Activated T-helper 17 cell treated with anti-CD3 and anti-CD28 coated beads, Interleukin-2, amount 50 U/mL, for 72 hours (primary cell): Measurements from ENCODE around the gene GPR132. TPM values are rescaled to one million over a fixed set of nuclear protein-coding genes. Genes with fewer than 3 reads are reported as not detected.

Source experiments
- ATAC-seq: fragments of 150-1000 bp; cut with Tn5 transposase; replicated peaks from 2 replicates; pipeline ENCODE4 v1.10.0; 2021; ENCODE audit warnings: mild to moderate bottlenecking, moderate library complexity
- H3K27ac Mint-ChIP-seq: one replicate; pipeline ENCODE4 v1.8.0; 2022; ENCODE audit warnings: mixed read lengths
- H3K27me3 Mint-ChIP-seq: one replicate; pipeline ENCODE4 v1.8.0; 2022; ENCODE audit warnings: mixed read lengths
- H3K36me3 Mint-ChIP-seq: one replicate; pipeline ENCODE4 v1.8.0; 2022; ENCODE audit warnings: low read depth, mild to moderate bottlenecking, mixed read lengths
- H3K4me1 Mint-ChIP-seq: one replicate; pipeline ENCODE4 v1.8.0; 2022; ENCODE audit warnings: mixed read lengths
- H3K4me3 Mint-ChIP-seq: one replicate; pipeline ENCODE4 v1.8.0; 2022; ENCODE audit warnings: mild to moderate bottlenecking, mixed read lengths
- H3K9me3 Mint-ChIP-seq: one replicate; pipeline ENCODE4 v1.8.0; 2022; ENCODE audit warnings: mixed read lengths
- total RNA-seq, 2 donors: library from RNA; stranded (reverse); gene quantifications; one replicate each; pipeline ENCODE4 v1.2.3, GENCODE V29; 2022

The GPR132 gene
- total RNA-seq, 2 donors from 2014 or later: 46.5 to 49.5 TPM

DNA sequence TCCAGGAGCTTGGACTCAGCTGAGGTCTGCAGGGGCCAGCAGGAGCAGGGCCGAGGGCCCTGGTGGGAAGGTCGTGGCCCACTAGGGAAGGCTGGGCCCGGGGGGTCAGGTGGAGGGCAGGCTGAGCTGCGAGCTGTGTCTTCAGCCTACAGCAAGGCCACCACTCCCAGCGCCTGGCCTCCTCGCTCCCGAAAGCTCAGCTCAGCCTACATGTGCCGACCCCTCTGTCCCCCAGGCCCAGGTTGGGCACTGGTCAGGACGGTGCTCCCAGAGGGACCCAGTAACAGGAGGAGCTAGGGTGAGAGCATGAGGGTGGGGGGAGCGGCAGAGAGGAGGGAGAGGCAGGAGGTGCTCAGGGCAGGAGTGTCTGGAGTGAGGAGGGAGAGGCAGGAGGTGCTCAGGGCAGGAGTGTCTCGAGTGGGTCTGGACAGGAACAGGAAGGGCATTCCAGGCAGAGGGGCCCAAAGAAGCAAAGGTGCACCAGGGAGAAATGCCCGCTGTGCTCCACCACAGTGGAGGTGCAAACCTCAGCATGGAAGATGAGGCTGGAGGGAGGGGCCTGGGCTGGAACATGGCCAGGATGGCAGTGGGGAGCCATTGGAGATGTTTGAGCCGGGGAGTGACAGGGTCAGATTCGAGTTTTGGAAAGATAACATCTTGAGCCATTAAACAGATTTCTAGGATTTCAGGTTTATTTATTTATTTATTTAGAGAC, 29.1 kb upstream of the GPR132 start:
- Mint-ChIP-seq H3K27ac (no peak overlapping the region), H3K36me3 (no peaks in the 10 kb centered on the region), H3K4me1 (peaks cover 14% of the 10 kb centered on the region), H3K4me3 (peak overlapping the region; percentile 69), H3K9me3 (no peaks in the 10 kb centered on the region), H3K27me3 (no peaks in the 10 kb centered on the region)
- ATAC-seq: no peak

DNA sequence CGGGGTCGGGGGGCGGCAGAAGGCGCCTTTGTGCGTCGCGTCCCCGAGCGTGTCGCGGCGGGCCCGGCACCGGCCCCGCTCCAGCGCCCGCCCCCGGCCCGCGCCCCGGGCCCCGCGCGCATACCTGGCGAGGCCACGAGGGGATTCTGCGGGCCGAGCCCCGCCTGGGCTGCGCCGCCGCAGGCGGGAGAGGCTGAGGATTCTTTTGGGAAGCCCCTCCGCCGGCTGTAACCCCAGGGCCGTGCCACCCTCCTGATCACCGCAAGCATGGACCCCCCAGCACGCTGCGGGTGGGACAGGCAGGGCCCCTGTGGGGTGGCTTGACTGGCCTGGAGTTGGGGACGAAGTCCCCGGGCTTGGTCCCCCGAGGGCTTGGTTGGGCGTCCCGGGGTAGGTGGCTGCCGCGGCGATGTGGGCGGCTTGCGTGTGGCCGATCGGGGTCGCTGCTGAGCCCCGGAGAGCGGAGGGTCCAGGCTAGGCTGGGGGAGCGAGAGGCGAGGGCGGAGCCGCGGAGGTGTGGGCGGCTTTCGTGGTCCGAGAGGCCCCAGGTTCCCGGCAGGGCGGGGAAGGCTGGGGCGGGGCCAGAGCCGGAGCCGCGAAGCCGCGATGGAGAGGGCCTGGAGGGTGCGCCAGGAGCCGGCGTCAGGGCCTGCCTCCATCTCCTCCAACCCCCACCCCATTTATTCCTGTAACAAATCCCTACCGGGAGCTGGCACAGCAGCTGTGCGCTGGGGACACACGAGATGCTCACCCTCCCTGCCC, 28.4 kb upstream of the GPR132 start:
- Mint-ChIP-seq H3K27ac (no peak overlapping the region), H3K27me3 (no peaks in the 10 kb centered on the region), H3K4me1 (peaks cover 14% of the 10 kb centered on the region), H3K4me3 (peak overlapping the region; percentile 69), H3K9me3 (no peaks in the 10 kb centered on the region), H3K36me3 (no peaks in the 10 kb centered on the region)
- ATAC-seq: peak; percentile 77

DNA sequence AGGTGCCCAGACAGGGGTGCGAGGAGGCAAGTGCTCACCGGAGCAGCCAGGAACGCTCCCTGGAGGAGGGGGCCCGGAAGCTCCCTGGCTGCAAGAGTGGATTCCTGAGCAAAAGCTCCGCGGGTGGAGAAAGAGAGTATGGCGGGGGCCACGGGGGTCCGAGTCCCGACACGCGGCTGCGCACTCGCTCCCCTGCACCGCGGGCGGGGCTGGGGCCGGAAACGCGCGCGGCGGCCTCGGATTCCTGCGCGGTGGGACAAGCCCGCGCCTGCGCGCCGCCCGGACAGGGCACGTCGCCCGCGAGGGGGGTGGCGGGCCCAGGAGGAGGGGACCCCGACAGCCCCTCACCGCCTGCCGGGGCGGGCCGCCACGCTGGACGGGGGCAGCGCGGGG, 27.8 kb upstream of the GPR132 start:
- H3K4me1 Mint-ChIP-seq: peaks cover 14% of the 10 kb centered on the region
- no peak overlapping the region for H3K27ac Mint-ChIP-seq
- H3K36me3 Mint-ChIP-seq: no peaks in the 10 kb centered on the region
- no peaks in the 10 kb centered on the region for H3K27me3 Mint-ChIP-seq
- peak overlapping the region; percentile 71 for H3K4me3 Mint-ChIP-seq
- no peaks in the 10 kb centered on the region for H3K9me3 Mint-ChIP-seq
- ATAC-seq: peak; percentile 50

DNA sequence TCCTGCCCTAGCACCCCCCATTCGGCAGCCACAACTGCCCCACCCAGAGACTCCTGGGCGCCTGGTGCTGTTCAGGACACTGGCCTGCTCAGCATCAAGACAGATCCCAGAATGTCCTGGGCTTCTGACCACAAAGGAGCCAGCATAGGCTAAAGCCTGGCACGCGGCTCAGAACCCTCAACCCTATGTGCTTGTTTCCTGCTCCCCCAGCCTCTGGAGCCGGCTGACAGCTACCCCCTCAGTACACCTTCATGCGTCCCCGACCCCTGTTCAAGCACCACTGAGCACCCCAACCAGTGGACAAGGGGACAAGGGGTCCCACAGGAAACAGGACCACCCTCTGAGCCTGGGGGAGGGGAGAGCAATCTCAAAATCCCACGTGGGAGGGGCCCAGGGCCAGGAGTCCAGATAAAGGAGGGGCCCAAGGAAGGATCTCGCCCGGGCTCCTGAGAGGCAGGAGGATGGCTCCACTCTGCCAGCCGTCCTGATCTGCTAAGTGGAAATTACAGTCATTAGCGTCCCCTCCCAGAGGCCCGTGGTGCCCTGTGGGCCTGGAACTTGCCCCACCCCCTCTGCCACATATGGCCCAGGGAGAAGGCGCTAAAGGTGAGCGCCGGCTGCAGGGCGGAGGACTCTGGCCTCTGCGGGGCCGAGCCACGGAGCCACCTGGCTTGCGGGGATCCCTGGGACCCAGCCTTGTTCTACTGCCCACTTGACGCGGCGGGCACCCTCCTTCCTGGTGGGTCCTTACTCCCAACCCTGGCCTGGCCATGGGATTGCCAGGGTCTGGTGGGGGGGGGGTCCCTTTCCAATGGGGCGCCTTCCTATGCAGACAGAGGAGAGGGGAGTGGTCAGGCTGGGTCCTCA, 27.2 kb upstream of the GPR132 start:
- H3K4me3 Mint-ChIP-seq: peak overlapping the region; percentile 71
- ATAC-seq: no peak
- peaks cover 14% of the 10 kb centered on the region for H3K4me1 Mint-ChIP-seq
- no peaks in the 10 kb centered on the region for H3K9me3 Mint-ChIP-seq
- no peaks in the 10 kb centered on the region for H3K27me3 Mint-ChIP-seq
- H3K27ac Mint-ChIP-seq: no peak overlapping the region
- H3K36me3 Mint-ChIP-seq: no peaks in the 10 kb centered on the region

DNA sequence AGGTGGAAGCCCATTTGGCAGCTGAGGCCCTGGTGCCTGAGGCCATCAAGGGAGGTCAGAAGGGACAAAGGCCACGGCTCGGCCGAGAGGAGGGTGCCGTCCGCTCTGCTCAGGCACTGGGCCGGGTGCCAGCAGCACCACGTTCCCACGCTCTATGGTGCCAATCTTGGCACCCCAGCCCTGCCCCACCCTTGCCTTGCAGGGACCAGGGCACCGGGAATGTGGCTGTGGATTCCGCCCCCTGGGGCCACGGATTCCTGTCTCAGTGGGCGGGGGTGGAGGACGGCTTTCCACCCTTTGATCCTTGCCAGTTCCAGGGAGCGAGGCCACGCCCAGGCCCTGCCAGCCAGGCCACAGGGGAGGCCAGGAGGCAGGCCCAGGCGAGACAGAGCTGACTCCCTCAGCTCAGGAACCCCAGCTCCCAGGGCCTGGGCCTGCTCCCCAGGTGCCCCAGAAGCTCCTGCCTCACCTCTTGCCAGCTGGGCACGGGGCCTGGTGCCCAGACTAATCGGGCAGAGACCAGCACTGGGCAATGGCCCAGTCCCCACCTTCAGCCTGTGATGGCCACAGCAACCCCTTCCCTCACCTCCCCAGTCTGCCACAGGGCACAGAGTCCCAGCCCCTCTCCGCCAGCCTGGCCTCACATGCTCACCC, 26.4 kb upstream of the GPR132 start:
- Mint-ChIP-seq H3K36me3 (no peaks in the 10 kb centered on the region), H3K4me3 (peak overlapping the region; percentile 71), H3K4me1 (peaks cover 11% of the 10 kb centered on the region), H3K27me3 (no peaks in the 10 kb centered on the region), H3K27ac (no peak overlapping the region), H3K9me3 (no peaks in the 10 kb centered on the region)
- no peak for ATAC-seq

DNA sequence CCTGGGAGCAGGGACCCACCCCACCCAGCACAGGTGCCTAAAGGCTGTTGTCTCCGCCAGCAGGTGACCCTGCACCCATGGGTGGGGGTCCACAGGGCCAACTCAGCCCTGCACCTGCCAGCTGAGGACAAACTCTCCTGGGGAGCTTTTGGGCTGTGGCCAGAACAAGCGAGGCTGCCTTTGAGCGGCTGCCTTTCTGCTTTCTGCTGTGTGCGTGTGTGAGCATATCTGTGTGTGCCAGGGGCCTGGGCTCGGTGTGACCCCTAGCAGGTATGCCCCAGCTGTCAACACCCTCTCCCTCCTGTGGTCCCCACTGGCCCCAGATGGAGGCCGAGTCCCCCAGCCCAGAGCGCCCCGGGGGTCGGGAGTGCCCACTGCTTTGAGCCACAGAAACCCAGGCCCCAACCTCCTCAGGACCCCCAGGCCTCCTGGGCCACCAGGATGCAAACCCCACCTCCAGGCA, 25.9 kb upstream of the GPR132 start:
- Mint-ChIP-seq H3K4me1 (peaks cover 9% of the 10 kb centered on the region), H3K4me3 (no peak overlapping the region), H3K36me3 (no peaks in the 10 kb centered on the region), H3K27me3 (no peaks in the 10 kb centered on the region), H3K27ac (no peak overlapping the region), H3K9me3 (no peaks in the 10 kb centered on the region)
- no peak for ATAC-seq

DNA sequence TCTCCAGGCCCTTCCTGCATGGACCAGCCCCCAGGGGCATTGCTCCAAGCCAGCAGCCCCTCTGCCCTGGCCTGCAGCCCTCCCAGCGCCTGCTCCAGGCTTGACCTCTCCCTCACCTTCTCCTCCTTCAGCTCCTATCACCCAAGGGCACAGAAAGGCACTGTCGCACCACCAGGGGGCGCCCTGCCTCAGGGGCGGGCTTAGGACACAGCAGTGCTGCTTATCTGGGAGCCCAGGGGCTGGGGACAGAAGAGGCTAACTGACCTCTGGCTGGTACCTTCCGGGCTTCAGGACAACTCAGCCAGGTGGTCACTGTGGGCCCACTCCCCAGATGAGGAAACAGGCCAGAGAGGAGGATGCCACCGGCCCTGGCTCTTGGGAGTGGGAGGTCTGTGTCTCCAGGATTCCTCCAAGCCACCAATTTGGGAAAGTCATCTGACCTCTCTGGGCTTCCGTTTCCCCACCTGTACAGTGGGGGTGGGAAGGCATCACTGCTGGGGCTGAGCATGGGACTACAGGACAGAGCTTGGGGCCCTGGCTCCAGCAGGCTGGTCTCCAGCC, 25.3 kb upstream of the GPR132 start:
- ATAC-seq: peak; percentile 54
- Mint-ChIP-seq H3K27me3 (no peaks in the 10 kb centered on the region), H3K4me1 (peaks cover 9% of the 10 kb centered on the region), H3K27ac (no peak overlapping the region), H3K4me3 (no peak overlapping the region), H3K9me3 (no peaks in the 10 kb centered on the region), H3K36me3 (no peaks in the 10 kb centered on the region)

DNA sequence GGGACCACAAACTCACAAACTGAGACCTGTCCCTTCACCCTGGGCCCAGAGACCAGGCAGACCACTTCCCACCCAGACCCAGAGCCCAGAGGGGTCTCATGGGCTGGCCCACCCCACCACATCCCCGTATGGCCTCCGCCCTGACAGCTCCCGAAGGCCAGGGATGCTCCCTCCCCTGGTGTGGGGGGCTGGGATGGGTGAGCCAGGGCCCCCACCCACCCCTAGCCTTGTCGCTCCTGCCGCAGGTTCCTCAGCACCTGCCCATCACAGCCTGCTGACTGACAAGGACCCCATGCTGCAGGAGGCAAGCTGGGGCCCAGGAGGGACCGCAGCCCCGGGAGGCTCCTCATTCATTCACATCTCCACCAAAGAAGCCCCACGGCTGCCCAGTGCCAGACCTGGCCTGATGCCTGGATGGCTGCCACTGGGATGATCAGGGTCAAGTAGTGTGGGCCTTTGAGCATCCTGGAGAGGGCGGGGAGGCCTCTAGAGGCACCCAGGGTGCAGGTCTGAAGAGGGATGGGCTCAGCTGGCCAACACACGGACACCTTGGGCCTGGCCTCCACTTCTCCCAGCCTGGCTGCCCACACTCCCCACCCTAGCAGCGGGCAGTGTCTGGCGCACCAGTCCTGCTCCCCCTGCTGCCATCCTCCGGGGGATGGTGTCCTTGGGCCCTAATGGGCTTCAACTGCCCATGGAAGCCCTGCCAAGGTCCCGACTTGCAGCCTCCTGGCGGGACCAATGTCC, 24.7 kb upstream of the GPR132 start:
- Mint-ChIP-seq H3K27ac (no peak overlapping the region), H3K36me3 (no peaks in the 10 kb centered on the region), H3K9me3 (no peaks in the 10 kb centered on the region), H3K27me3 (no peaks in the 10 kb centered on the region), H3K4me1 (peaks cover 9% of the 10 kb centered on the region), H3K4me3 (no peak overlapping the region)
- no peak for ATAC-seq

DNA sequence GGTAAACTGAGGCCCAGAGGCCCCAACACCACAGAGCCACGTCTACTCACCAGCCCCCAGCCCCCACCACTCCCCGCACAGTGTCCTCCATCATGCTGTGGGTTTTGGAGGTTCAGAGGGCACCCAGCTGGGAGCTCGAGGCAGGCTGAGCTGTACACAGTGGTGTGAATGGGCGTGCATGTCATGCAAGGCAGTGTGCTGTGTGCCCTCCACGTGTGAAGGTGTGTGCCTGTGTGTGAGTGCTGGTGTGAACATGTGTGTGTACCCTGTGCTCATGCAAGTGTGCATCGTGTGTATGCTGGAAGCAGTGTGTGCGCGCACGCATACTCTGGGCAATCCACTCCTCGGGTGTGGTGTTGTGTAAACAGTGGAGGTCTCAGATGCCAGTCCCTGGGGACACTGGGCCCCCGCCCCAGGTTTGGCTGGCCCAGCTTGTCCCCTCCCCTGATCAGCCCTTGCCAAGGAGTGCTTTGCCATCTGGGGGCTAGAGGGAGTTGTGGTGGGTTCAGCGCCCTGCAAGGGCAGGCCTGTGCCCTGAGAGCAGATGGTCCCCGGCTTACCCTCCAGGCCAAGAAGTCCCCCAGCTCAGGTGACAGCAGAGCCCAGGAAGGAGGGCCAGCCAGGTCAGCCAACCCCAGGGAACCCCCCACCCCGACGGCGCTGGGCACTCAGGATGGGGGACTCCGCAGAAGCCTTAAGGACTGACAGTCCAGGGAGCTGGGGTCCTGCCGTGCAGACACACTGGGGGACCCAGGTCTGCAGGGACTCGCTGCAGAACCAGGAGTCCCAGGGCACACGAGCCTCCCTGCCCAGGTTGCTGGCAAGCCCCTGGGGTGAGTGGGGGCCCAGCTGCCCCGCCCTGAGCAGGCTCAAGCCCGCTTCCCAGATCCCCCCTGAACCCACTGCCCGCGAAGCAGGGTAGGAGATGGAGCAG, 23.8 kb upstream of the GPR132 start:
- Mint-ChIP-seq H3K36me3 (no peaks in the 10 kb centered on the region), H3K4me3 (peak overlapping the region; percentile 46), H3K4me1 (peaks cover 5% of the 10 kb centered on the region), H3K27ac (no peak overlapping the region), H3K9me3 (no peaks in the 10 kb centered on the region), H3K27me3 (no peaks in the 10 kb centered on the region)
- ATAC-seq: no peak

DNA sequence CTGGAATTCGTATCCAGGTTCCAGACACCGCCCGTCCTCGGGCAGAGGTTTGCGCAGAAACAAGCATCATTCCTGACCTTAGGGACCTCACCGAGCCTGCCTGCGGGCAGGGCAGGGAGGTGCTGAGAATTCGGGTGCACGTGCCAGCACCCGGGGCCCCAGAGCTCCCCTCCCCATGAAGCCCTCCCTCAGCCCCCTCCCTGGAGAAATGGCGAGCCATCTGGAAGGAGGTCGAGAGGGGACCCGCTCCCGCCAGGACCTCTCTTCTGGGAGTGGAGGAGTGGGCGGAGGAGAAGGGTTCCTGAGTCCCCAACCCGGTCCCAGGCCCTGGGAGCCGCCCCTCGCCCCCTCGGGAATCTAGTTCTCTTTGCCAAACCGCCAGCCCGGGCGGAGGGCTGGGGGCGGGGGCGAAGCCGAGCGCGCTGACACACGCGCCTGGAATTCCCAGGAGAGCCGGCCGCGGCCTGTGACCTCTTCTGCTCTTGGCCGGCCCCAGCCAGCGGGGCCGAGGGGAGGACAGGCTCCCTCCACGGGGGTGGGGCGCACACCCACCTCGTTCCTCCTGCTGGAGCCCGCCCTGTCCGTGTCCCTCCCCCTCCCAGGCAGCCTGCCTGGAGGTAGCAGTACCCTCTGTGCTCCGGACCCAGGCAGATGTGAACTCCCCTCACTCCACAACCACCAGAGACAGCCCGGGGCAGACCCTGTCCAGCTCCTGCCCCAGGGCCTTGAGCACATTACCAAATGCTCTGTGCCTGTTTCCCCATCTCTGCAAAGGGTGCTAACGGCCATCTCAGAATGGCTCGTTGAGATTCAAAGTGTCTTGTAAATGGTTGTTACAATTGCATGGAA, 23.0 kb upstream of the GPR132 start:
- H3K27me3 Mint-ChIP-seq: no peaks in the 10 kb centered on the region

DNA sequence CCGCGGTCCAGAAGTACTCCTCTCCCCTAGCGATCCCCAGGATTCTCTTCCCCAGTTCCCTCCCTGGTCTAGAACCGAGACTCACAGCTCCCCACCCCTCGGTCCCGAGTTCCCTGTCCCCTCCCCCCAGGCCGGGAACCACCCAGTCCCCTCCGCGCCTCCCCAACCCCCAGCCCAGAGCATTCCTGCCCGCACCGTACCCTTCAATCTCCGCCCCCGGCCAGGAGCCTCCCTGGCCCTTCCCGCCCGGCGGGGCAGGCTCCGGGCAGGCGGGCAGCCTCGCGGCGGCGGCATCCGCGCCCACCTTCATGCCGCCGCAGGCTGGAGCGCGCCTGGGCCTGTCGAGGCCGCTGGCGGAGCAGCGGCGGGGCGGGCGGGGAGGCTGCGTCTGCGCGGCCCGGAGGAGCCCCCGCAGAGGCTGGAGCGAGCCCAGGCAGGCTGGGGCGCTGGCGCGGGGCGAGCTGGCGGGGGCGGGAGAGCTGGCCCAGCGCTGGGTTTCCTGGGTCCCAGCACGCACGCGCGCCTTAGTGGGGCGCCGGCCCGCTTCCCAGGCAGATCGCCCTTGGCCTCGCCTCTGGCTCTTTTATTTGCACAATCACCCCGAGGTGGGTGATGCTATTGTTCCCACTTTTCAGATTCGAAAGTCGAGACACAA, 22.2 kb upstream of the GPR132 start:
- Mint-ChIP-seq H3K9me3 (no peaks in the 10 kb centered on the region), H3K4me1 (peaks cover 9% of the 10 kb centered on the region), H3K36me3 (no peaks in the 10 kb centered on the region), H3K4me3 (peak overlapping the region; percentile 71), H3K27ac (no peak overlapping the region), H3K27me3 (no peaks in the 10 kb centered on the region)
- ATAC-seq: peak; percentile 34

More for the DNA sequence above, 23.0 kb upstream of the GPR132 start:
- peak overlapping the region; percentile 71 for H3K4me3 Mint-ChIP-seq
- no peaks in the 10 kb centered on the region for H3K9me3 Mint-ChIP-seq
- peaks cover 9% of the 10 kb centered on the region for H3K4me1 Mint-ChIP-seq
- no peak overlapping the region for H3K27ac Mint-ChIP-seq
- no peaks in the 10 kb centered on the region for H3K36me3 Mint-ChIP-seq
- no peak for ATAC-seq
